GM18520 (cell line): ENCODE measurements around the gene SEPTIN5.

Source experiments
- ATAC-seq: cut with Tn5 transposase; IDR thresholded peaks from one replicate; pipeline ENCODE4 v1.9.1; 2021; ENCODE audit not compliant: unreplicated experiment

The SEPTIN5 gene

DNA sequence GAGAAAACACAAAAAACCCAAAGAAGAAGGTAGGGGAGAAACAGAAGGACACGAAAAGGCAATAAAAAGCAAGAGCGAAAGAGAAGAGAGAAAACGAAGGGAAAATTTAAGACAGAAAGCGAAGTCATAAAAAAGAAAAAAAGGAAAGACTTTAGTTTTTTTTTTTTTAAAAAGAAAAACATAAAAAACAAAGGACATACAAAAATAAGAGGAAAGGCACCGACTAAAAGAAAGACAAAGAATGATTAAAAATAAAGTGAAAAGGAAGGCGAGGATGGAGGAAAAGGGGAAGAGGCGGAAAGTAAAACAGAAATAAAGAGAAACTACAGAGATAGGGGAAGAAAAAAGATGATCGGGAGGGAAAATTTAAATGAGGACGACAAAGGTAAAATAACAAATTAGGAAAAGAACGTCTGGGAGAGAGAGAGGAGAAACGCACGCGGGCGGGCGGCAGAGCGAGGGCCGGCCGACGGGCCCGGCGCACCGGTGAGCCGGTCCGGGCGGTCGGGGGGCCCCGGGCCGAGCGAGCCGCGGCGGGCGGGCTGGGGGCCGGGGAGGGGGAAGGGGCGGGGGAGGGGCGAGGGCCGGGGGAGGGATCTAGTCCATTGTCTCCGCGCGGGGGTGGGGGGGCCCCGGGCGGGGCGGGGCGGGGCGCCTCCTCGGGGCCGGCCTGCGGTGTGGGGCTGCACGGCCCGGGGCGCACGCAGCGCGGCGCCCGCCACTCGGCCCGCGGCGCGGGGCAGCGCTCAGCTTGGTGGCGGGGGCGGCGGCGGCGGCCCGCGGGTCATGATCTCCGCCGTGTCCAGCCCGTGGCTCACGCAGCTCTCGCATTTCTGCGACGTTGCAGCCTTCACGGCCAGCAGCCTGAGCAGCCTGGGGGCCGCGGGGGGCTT lies 46.0 kb downstream of the SEPTIN5 start, which contains the start of gene TBX1:
TBX1 (plus strand) TSS at position 721 of the 893 bp plus-strand sequence; CDS start at position 787, 66 bp downstream.
- ATAC-seq, result no peak

DNA sequence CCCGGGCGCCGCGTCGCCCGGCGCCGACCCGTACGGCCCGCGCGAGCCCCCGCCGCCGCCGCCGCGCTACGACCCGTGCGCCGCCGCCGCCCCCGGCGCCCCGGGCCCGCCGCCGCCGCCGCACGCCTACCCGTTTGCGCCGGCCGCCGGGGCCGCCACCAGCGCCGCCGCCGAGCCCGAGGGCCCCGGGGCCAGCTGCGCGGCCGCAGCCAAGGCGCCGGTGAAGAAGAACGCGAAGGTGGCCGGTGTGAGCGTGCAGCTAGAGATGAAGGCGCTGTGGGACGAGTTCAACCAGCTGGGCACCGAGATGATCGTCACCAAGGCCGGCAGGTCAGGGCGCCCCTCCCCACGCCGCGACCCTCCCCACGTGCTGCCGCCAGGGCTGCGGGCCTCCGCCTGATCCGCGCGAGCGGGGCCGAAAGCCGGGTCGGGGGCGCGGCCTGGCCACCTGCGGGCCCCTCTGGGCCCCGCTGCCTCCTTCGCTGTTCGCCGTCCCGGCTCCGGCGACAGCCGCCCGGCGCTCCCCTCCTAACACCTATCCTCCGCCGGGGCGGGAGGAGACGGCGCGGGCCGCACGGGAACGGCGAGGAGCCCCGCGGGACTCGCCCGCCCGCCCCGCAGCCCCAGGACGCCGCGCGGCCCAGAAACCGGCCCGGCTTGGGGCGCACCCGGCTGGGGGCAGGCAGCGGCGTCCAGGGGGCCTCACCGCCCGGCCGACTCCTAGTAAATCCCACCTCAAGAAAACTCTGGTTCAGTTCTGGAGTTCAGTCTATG lies 46.8 kb downstream of the SEPTIN5 start:
- no peak for ATAC-seq

- ATAC-seq, result no peak
Observed at GRCh38 chr22:19761725-19762567, 47.6 kb downstream of the SEPTIN5 start.

DNA sequence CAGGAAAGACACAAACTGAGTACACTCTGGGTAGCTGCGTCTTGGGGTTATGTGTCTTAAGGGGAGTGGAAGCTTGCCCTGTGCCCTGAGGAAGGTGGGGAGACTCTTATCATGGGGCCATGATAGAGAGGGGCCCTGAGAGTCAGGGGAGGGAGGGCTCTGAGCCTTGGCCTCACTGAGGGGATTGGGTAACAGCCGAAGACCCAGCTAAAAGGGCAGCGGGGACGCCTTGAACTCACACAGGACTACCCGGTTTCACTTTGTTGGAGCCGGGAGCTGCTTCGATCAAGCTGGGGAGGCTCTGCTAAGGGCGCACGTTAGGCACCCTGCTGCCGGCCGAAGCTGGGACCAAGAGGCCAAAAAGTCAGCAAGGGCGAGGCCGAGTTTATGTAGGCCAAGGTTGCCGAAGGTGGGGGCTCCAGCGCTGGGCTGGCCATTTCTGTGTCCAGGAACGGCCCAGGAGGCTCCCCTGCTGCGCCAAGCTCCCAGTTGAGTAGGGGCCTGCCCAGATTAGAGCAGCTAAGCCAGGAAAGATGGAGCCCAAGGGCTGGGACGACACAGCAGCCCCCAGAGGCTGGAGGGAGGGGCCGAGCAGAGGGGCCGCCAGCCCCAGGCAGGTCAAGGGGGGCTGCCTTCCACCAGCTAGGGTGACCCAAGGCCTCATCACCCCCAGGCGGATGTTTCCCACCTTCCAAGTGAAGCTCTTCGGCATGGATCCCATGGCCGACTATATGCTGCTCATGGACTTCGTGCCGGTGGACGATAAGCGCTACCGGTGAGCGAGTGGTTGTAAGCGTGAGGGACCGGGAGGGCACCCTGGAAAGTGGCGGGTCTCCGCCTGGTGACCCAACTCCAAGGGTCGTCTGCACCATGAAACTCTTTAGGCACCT lies 48.5 kb downstream of the SEPTIN5 start:
- no peak for ATAC-seq

DNA sequence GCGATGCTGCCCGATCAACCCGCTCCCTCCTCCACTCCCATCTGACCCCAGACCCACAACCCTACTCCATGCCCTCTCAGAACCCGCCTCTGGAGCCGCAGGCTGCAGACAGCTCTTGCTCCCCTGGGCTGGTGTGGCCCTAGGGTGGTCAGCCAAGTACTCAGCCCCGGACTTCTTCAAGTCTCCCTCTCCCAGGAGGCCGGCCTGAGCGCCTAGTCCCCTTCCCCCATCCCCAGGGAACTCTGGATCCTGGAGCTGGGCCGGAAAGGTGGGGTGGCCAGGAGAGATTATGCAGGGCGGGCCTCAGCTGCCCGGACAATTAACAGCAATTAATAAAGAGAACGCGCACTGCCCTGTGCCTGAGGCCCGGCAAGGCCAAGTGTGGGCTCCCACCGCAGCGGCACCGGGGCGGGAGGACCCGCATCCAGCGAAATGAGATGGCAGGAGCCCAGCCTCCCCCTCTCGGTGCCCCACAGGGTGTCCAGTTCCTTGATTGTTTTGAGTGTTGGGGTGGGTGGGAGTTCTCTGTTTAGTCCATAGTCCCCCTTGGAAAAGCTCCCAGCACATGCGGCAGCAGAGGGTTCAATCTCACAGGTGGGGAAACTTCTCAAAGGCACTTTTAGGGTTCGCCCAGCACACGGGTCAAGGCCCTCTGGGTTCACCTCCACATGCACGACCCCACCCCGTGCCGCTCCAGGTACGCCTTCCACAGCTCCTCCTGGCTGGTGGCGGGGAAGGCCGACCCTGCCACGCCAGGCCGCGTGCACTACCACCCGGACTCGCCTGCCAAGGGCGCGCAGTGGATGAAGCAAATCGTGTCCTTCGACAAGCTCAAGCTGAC lies 49.4 kb downstream of the SEPTIN5 start:
- ATAC-seq, result no peak

DNA sequence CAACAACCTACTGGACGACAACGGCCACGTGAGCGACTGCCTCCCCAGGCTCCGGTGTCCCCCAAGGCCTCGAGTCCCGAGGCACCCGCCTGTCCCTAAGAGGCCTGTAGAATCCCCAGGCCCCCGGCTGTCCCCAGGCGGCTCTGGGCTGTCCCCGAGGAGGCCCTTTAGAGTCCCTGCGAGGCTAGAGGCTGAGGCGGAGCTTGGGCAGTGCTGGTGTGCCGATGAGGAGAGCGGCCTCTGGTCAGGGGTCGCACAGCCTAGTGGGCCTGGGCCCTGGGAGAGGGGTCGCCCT lies 49.9 kb downstream of the SEPTIN5 start:
- ATAC-seq, result no peak

- ATAC-seq, result no peak
Observed at GRCh38 chr22:19764636-19765476, 50.6 kb downstream of the SEPTIN5 start.

- ATAC-seq, result no peak
Observed at GRCh38 chr22:19765477-19766239, 51.4 kb downstream of the SEPTIN5 start.

GRCh38 chr22:19766240-19766510 lies 51.9 kb downstream of the SEPTIN5 start:
- ATAC-seq, result no peak

- ATAC-seq, result no peak
Observed at GRCh38 chr22:19766511-19767426, 52.5 kb downstream of the SEPTIN5 start.

DNA sequence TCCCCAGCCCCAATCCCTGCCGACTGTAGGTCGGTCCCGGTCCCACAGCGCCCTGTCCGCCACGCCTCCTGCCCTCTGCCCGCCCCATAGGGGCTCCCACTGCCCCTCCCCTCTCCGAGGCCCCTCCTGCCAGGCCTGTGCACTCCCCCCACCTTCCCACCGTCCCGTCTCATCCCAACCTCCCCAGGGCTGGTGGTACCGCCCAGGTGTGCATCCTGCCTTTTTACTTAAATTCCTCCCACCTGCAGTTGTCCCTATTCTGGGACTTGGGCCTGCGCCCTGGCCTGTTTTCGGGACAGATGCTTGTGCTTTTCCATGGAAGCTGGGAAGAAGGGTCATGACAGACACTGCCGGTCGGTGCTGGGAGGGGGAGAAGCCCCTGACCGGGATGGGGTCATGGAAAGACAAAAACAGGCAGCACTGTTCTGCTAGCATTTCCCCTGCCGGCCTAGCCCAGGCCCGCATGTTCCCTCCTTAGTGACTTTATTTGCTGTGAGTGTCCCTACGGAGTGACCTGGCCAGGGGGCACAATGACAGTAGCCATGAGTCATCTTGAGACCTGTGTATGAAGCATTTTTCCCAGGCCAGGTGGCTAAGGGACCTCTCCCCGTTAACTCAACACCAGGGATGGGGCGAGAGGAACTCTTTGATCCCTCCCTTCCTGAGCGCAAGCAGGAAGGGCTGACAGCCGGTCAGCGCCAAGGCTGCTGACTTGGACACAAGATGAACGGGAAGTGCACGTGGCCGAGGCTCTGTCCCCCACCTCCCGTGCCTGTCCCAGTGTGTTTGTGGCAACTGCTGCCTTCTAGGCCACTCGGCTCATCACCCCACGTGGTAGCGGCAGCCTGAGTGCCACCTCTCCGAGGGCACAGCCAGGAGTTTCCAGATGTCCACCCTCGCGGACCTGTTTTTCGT lies 53.4 kb downstream of the SEPTIN5 start:
- ATAC-seq, result no peak

- ATAC-seq, result no peak
Observed at GRCh38 chr22:19769393-19769715, 55.1 kb downstream of the SEPTIN5 start.

- no peak for ATAC-seq
Observed at GRCh38 chr22:19770349-19771220, 56.3 kb downstream of the SEPTIN5 start.

GRCh38 chr22:19772422-19772672 lies 58.0 kb downstream of the SEPTIN5 start:
- no peak for ATAC-seq
